HG02938 (cell line): Measurements from ENCODE around the gene IKZF2.
A peak's percentile ranks its signal among the peaks of the same experiment; 100 is the strongest.

Experiments
- ATAC-seq: cut with Tn5 transposase; IDR thresholded peaks from one replicate; pipeline ENCODE4 v1.9.1; 2021; ENCODE audit warnings: mild to moderate bottlenecking, moderate library complexity; ENCODE audit not compliant: unreplicated experiment

IKZF2 gene

DNA sequence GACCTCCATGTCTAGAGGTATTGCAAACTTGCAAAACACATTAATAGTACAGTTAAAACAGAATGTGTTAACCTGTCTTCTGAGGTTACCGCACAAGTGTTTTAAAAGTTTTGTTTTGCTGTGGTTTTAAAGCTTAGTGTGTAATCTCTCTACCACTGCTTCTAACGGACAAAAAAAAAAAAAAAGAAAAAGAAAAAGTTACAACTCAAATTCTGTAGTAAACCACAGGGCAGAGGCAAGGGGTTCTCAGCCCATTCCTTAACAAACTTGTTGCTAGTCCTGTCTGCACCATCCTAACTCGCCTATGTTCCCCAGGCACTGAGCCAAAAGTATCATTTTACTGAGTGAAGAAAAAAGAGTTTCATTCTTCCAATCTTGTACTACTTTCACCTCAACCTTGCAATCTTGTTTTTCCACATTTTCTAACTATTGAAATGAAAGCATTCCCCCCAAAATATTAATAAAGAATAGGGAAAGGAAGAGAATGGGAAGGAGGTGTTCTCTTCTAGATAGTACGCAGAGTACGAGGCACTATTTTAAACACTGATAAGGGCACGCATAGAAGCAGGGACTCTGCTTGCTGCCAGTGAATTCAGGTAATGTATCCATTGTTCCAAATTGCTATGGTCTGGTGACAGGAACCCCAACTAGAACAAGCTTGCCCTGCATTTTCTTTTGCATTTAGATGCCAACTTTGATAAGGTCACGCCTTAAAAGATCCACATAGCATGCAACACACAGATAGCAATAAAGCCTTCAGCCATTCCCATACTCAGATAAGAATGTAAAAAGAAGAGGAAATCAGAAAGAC, 47.1 kb downstream of the IKZF2 start:
- ATAC-seq: no peak

DNA sequence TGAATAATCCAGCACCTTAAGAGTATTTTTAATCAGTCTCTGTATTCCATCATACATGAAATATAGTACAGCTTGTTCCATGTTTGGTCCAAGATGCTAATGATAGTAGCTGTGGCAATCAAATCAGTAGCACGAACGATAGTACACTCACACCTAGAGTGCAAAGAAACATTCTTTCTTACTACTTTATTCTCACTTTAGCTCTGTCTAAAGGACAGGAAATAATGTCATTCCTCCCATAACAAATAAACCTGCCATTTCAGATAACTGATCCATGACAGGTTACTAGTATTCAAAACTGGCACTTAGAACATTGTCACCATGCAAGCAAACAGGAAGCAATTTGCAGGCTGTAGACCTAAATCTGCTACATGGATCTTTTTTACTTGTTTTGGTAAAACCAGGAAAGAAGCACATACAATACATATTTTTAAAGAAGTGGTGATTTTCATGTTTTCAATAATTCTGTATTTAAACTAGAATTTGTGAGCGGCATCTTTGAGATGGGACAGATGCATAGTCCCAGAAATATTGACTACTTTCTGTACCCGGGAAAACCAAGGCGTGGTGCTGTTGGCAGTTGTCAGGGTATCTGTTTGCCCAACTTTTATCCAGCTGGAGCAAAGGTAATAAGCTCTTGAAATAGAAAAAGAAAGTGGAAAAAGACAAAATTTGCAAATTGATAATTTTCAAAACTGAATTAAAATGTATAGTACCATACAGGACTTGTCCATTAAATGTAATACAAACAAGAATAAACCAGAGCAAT, 49.5 kb downstream of the IKZF2 start:
- ATAC-seq: no peak

DNA sequence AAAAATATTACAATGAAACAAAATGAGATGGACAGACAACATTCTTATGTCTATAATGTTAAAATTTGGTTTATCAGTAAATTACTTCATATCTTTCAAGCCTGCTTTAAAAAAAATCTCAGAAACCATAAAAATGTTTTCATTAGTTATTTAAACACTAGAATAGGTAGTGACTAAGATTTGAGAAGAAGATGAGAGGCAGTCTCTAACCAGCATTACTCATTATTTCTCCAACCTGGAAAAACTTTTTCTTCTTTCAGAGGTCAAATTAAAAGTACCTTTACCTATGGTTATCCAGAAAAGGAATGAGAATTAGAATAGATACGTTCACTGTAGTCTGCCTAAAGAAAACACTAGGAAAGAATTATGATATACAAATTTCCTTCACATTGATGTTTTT, 50.3 kb downstream of the IKZF2 start:
- ATAC-seq: no peak

DNA sequence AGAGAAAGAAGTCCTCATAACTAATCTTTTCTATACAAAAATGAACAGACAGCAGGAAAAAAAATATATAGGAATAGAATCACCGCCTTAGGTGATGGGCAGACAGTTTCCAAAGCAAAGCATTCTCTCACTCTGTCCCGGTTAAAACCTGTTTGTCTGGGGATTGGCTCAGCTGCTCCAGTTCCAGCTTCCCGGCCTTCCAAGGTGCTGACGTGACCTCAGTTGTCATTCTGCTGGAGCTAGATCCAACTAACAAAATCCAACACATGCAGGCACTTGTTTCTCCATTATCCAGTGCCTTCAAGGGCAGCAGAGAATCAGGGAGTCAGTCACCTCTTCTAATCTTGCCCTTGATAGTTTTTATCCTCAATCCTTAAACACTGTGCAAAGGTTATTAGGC, 52.8 kb downstream of the IKZF2 start:
- ATAC-seq: no peak

DNA sequence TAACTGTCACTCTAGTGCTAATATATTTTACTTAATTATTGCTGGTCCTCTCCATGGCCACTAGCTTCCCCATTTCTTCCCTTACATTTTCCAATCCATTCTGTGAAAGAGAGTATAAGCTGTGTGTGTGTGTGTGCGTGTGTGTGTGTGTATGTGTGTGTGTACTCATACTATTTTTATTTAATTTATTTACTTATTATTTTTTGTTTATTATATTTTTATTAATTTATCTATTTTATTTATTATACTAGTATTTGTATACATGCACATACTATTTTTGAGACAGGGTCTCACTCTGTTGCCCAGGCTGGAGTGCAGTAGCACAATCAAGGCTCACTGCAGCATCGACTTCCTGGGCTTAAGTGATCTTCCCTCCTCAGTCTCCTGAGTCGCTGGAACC, 59.6 kb downstream of the IKZF2 start:
- no peak for ATAC-seq

DNA sequence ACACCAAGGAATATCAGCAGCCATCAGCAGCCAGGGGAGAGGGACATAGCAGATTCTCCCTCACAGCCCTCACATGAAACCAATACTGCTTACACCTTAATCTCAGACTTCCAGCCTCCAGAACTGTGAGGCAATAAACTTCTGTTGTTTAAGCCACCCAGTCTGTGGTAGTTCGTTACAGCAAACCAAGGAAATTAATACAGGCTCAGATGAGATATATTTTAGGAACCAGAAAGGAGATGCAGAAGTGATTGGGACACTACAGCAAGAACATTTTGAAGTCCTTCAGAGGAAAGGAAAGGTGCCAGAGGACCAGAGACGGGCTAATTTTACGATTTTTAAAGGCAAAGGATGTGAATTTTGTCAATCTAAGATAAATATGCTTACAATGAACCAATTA, 60.6 kb downstream of the IKZF2 start:
- ATAC-seq: no peak

DNA sequence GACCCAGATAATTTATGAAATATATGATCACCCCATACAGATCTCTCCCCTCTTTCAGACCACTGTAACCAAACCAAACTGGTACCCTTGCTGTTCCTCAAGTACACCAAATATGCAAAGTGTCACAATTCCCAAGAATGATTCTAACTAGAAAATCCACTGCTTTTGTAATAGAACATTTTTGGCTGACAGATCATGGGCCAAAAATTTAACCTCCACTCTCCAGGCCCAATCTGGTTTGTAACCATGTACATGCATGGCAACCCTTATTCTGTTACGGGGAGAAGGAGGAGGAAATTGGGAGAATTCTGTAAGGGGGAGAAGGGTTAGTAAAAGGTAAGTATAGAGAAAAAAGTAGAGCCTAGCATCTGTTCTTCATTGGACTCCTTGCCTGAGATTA, 62.0 kb downstream of the IKZF2 start:
- ATAC-seq: no peak

DNA sequence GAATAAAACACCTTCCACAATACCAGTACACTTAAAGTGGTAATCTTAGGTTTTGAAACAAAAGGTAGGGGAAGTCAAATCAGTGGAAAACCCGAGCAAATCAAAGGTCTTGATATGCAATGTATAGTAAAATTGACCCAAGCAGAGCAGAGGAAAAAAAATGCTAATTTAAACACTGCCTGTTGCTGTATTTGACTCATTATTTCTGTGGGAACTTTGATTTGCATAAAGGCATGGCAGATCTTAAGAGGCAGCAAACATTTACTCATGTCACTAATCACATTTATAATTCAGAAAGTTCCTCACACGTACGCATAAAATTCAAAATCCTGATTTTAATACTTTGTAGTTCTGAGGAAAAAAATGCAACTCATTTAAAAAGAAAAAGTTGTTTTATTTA, 64.4 kb downstream of the IKZF2 start:
- ATAC-seq: peak; percentile 82

DNA sequence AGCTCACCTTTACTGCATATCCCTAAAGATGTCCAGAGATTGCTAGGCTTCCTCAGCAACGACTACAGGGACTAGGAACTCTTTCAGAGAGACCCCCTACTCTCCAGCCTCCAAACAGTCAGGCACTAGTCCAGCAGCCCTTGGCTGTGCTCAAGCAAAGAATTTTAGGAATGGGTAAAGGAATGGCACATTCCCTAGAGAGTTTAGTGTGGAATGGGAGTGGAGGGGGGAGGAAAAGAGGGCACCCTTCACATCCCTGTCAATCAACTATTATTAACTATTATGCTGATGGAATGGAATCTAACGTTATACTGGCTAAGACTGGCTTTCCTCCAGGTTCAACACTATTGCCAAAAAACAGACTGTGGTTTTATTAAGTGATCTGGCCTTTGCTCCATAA, 64.8 kb downstream of the IKZF2 start:
- no peak for ATAC-seq

DNA sequence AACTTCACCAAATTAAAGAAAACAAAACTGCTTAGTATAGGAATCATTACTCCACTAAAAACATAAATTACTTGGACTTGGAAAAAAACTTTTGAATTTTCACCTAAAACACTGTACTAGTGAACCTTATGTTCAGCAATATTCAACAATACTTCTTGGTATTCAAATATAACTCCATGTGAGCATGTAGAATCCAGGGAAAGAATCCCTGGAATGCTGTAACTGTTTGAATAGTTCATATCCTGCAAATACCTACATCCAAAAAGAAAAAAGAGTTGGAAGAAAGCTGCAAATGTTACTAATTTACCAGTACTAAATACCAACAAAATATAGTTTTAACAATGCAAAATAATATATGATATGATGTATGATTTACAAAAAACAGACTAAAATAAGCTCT, 65.4 kb downstream of the IKZF2 start:
- ATAC-seq: no peak

DNA sequence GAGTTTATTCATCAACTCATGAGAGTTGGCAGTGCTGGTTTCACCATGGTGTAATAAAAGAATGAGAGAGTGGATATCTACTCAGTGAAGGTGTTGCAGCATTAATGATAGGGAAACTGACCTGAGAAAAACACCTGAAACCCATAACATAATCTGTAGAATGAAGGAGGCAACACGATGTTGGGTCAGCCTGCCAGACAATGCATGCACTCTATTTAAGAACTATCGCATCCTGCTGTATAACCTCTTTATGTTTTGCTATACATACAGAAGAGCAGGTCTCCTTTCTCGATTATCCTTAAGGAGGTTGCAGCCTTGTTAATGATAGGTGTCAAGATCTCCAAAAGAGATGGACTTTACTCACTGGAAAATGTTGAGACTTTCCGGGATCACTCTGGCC, 65.9 kb downstream of the IKZF2 start:
- ATAC-seq: no peak

DNA sequence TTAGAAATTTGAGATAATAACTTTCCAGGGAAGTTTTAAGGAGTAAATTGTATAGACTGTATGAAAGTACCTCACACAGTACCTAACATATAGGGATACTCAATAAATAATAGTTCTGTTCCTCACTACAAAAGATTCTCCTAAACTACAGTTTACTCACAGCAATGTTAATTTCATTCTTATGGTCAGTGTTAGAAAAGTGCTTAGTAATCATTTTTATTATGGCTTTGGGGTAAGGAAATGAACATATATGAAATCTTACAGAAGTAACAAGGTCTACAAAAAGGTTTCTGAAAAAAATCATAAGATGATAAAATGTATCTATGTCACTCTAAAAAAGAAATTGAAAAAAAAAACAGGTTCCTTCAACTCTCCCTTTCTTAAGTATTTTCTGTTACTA, 67.2 kb downstream of the IKZF2 start:
- no peak for ATAC-seq

DNA sequence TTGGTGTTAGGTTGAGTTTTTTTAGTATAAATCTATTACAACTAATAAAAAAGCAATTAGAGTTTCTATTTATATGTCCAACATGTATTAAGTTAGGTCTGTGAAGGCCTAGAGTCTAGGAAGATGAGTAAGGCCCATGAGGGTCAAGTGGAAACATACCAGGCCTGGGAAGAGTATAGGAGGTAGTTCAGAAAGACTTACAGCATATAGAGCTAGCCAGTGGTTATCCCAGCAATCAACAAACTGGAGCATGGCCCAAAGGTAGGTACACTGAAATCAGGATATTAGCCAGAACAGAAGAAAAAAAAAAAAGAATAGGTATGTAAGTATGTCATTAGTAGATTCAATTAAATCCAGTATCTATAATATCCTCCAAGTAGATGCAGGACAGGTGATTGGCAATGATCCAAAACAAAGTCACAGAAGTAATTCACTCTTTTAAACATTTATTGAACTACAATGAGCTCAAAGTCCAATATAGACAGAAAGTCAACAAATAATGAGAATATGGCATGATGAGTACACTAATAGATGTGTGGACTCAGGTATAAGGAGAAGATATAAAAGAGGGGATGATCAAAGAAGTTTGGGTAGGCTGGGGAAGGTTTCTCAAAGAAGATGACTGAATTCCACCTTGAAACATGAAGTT, 70.3 kb downstream of the IKZF2 start:
- no peak for ATAC-seq

DNA sequence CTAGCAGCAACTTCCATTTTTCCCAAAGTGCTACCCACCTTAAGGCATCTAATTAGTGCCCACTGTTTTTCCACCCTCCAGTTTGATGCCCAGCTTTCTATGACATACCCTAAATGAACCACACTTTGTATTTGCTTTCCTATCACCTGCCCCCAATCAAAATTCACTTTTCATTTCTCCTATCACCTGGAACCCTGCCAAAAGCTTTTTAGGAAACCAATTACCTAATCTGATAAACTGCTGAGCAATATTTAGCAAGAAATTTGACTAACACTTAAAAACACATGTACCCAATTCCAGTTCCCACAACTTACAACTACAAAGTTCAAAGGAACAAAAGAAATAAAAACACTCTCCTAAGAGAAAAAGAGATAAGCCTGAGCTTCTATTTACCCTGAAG, 71.7 kb downstream of the IKZF2 start:
- ATAC-seq: no peak

DNA sequence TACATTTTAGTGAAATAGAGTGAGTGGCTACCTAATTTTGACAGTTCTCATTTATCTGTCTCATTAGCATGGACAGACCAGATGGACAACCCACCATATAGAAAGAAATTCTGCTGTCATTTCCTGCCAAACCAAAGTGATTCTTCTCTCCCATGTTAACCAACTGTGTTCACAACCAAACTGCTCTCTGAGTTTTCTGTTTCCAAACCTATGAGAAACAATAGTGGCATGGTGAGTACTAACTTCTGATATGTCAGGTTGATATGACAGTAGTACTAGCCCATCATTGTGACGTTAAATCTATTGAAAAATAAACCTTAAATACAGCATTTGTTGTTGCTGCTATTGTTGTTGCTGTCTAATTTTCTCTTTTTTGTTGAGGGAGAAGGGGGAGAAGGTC, 72.7 kb downstream of the IKZF2 start:
- ATAC-seq: no peak

DNA sequence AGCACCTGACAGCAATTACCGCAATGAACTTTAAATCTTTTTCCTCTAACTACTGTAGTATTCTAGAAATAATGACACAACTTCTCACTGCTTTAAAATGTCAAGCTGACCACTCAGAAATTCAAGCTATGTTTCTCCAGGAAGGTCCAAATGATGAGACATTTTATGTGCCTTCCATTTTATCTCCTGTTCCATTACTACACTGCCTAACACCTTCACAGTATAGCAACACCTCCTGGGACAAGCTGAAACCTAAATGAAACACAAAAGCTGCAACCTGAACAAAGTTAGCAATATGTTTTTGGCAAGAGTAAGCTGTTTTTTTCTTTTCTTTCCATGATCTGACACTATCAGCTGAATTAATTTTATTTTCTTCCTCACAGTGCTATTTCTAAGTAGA, 81.9 kb downstream of the IKZF2 start:
- no peak for ATAC-seq

DNA sequence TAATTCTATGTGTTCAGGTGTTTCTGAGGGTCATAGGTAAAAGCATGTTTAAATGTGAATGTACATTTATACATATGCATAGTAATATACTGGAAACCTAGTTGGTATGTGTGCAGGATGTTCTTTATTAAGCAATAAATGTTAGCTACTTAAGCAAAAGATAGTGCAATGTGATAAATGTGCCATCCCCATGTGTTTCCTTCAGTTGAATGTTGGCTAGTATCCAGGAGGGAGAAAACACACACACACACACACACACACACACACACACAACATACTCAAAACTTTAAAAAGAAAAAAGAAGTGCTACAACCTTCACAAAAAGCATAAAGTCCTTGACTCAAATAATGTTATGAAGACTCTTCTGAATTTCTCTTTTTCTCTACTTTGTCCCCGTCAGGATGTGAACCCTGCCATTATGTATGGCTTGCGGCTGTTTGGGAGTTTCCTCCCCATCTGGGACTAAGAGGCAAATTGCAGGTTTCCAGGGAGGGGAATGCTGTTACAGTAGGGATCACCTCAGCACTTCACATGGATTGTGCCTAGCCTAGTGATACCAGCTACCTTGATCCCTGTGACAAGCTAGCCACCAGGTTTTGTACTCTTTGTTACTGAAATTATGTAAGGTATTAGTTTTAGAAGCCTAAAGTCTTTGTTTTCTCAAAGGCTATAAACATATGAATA, 82.6 kb downstream of the IKZF2 start:
- no peak for ATAC-seq

DNA sequence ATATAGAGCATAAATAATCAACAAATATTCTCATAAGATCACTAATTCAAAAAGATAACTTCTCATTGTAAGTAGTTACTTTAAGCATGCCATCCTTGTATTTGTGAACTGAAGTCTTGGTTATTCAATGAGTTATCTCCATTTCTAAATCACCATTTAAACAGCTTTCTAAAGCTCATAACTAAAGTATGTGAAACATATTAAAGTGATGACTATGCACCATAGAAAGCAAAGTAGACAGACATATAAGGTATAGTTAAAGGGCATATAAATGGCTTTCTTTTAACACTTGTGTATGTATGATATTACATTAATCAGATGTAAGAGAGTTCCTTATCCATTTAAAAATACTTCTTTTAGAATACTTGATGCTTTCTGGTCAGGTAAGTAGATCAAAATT, 83.5 kb downstream of the IKZF2 start:
- no peak for ATAC-seq

DNA sequence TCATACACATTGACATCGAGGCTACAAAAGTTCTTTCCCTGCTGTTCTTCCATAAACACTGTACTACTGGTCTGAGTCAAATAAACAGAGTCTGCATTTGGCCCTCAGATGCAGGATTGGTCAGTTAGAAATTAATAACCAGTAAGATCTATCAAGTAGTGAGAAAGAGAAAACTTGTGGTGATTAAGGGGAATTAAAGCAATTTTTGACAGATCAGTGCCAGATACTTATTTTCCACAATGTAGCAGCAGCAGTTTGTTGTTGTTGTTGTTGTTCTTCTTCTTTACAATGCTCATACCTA, 85.0 kb downstream of the IKZF2 start:
- ATAC-seq: peak; percentile 62

DNA sequence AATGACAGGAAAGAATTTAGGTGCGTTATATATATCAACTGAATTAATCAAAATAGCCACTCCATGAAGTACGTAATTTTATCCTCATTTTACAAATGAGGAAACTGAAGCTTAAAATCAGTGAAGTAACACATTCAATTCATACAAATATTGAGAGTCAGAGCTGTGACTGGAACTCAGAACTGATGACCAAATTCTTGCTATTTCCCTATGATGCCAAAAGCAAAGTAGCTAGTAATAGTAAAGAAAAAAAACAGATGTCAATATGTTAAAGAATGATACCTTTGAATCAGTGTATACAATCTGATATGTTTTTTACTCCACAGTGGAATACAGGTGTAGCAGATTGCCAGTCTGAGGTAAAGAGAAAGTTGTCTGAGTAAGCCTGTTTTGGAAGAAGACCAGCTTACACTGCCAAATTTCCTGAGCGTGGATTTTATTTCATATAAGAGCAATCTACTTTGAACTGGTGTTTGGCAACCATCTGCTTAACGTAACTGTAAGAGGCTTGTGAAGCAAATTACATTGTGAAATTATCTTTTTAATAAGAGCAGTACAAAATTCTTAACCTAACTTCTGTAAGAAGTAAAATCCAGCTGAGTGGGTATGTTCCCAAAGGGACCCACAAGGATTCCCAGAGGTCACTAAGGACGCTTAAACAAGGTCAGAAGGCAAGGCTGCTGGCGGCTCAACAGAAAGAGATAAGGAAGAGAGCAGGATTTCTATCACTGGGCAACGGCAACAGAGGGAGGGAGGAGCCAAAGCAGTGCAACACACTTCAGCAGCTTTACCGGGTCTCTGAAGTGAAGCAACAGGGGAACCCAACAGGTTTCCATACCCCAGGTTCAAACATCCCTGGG, 85.6 kb downstream of the IKZF2 start:
- peak; percentile 80 for ATAC-seq

DNA sequence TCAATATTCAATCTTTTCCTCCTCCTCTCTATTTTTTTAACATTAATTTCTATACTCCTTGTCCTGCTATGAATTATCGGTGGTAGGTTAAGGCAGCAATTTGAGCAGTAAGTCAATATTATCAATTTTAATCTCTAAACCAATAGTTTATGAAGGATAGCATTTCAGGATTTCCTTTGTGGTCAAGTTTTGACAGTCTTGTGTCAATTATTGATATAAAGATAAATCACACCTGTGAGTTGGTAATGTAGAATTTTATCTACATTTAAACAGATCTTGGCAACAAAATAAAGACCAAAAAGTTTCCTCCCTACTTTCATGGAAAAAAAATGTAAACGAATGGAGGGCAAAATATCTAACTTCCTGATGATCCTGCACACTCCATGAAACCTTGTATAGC, 87.3 kb downstream of the IKZF2 start:
- no peak for ATAC-seq
